ENCODE results near the gene RANBP10.

Gene RANBP10

GRCh38 chr16:67677712-67678111 is 128.6 kb downstream of the RANBP10 start:
- DNase-seq (no peak), ATAC-seq (replicated peaks) (no peak)
- Mint-ChIP-seq H3K9me3 (no peaks in the 10 kb centered on the region), H3K36me3 (ENCODE audit: insufficient read depth) (peaks cover 3% of the 10 kb centered on the region), H3K4me1 (ENCODE audit: low read depth in 2 of 2) (peaks cover 0 to 7% of the 10 kb centered on the region in 2 donors), H3K27me3 (no peaks in the 10 kb centered on the region), H3K27ac (no peak overlapping the region), H3K4me3 (no peak overlapping the region)

- DNase-seq = no peak
Observed at GRCh38 chr16:67676939-67677338, 129.4 kb downstream of the RANBP10 start.

DNA sequence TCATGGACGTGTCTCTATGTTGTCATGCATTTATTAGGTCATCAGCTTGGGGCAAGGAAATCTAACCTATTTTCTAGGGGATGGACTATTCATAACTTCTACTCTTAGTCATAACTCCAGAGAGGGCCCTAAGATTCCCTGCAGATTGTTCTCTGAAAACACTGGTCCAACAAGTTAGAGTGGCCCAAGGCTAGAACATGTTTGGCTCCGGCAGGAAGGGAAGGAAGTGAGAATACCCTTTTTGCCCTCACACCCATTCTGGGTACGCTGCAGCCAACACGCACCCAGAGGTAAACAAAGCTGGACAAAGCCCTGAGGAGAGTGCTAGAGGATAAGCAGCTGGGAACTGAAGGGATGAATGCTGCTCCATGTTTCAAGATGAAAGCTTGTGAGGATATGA is 129.8 kb downstream of the RANBP10 start:
- peaks cover 0 to 7% of the 10 kb centered on the region in 2 donors for H3K4me1 Mint-ChIP-seq (ENCODE audit: low read depth in 2 of 2)
- peaks cover 3% of the 10 kb centered on the region for H3K36me3 Mint-ChIP-seq (ENCODE audit: insufficient read depth)
- no peaks in the 10 kb centered on the region for H3K27me3 Mint-ChIP-seq
- no peaks in the 10 kb centered on the region for H3K9me3 Mint-ChIP-seq
- peak overlapping the region in 1 of 2 donors; percentile 60 for H3K27ac Mint-ChIP-seq
- ATAC-seq (replicated peaks) (no peak), DNase-seq (no peak)
- no peak overlapping the region for H3K4me3 Mint-ChIP-seq

More at GRCh38 chr16:67676939-67677338, 129.4 kb downstream of the RANBP10 start:
- no peak overlapping the region for H3K4me3 Mint-ChIP-seq
- peak overlapping the region in 1 of 2 donors; percentile 60 for H3K27ac Mint-ChIP-seq
- H3K36me3 Mint-ChIP-seq (ENCODE audit: insufficient read depth) = peaks cover 3% of the 10 kb centered on the region
- no peaks in the 10 kb centered on the region for H3K27me3 Mint-ChIP-seq
- peaks cover 0 to 7% of the 10 kb centered on the region in 2 donors for H3K4me1 Mint-ChIP-seq (ENCODE audit: low read depth in 2 of 2)
- no peaks in the 10 kb centered on the region for H3K9me3 Mint-ChIP-seq
- no peak for ATAC-seq (replicated peaks)

DNA sequence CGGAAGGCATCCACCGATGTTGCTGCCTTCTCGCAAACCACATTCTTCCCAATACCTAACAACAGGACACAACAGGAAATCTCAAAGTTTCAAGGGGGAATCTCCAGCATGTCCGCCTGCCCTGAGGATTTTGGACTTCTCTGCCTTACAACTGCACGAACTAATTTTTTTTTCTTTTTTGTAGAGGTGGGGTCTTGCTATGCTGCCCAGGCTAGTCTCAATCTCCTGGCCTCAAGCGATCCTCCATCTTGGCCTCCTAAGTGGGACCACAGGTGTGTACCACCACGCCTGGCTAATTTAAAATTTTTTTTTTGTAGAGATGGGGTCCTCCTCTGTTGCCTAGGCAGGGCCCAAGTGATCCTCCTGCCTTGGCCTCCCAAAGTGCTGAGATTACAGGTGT is 130.4 kb downstream of the RANBP10 start:
- DNase-seq (no peak), ATAC-seq (replicated peaks) (no peak)
- H3K9me3 Mint-ChIP-seq = no peaks in the 10 kb centered on the region
- H3K4me3 Mint-ChIP-seq = no peak overlapping the region
- peak overlapping the region in 1 of 2 donors; percentile 60 for H3K27ac Mint-ChIP-seq
- H3K27me3 Mint-ChIP-seq = no peaks in the 10 kb centered on the region
- H3K4me1 Mint-ChIP-seq (ENCODE audit: low read depth in 2 of 2) = peaks cover 0 to 7% of the 10 kb centered on the region in 2 donors
- H3K36me3 Mint-ChIP-seq (ENCODE audit: insufficient read depth) = peaks cover 3% of the 10 kb centered on the region

DNA sequence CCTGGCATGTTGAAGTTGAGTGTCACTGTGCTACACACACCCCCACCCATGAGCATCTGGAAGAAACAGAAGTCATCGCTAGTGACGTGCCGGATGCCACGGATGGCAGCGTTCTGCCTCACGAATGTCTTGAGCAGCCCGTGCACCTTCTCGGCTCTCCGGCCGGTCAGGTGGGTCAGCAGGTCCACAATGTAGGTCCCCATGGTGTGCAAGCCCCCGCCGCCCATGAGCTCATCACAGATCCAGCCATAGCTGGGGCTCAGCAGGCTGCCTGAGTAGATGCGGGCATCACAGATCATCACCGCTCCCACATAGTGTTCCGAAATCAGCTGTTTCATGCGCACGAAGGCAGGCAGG is 130.8 kb downstream of the RANBP10 start:
- Mint-ChIP-seq H3K9me3 (no peaks in the 10 kb centered on the region), H3K27me3 (no peaks in the 10 kb centered on the region), H3K36me3 (ENCODE audit: insufficient read depth) (peaks cover 3% of the 10 kb centered on the region), H3K27ac (peak overlapping the region in 1 of 2 donors; percentile 60), H3K4me3 (no peak overlapping the region), H3K4me1 (ENCODE audit: low read depth in 2 of 2) (peaks cover 0 to 7% of the 10 kb centered on the region in 2 donors)
- ATAC-seq (replicated peaks) (no peak), DNase-seq (no peak)

GRCh38 chr16:67674851-67675578 is 131.3 kb downstream of the RANBP10 start:
- no peaks in the 10 kb centered on the region for H3K36me3 Mint-ChIP-seq (ENCODE audit: insufficient read depth)
- no peak for DNase-seq
- no peaks in the 10 kb centered on the region for H3K9me3 Mint-ChIP-seq
- H3K27me3 Mint-ChIP-seq = no peaks in the 10 kb centered on the region
- H3K4me1 Mint-ChIP-seq (ENCODE audit: low read depth in 2 of 2) = peaks cover 0 to 7% of the 10 kb centered on the region in 2 donors
- no peak for ATAC-seq (replicated peaks)
- no peak overlapping the region for H3K4me3 Mint-ChIP-seq
- peak overlapping the region in 1 of 2 donors; percentile 80 for H3K27ac Mint-ChIP-seq

DNA sequence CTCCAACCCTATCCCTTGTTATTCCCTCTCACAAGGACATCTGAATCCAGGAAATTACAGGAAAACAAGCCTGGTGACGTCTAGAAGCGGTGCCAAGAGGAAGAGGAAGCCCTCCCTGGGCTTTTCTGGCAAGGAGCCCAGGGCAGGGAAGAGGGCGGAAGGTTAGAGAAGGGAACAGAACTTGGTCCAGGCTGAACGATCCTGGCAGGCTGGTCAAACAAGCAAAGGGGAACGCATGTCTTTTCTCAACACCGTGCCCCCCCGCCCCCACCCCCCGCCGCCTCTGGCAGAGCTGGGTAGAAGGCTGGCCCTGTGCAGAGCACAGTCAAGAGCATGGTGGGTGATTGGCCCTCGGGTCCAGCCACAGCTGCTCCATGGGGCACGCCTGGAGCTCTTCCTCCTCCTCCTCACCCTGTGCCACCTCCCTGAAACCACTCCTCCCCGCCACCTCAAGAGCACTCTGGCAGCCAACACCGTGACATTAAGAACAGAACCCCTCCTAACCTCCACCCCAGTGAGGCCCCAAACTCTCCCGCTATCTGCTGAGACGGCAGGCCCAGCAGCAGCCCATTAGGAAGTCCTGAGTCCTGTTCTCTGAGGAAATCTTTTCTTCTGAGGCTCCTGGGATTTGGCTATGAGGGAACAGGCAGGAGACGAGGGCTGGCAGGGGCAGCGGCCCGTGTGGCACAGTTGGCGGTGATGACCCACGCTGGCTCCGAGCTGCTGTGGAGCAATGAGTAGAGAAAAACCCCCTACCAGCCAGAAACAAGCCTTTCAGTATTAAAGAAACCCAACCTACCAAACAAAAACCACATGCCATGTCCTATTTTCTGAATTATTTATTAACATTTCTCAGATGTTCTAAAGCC is 132.4 kb downstream of the RANBP10 start:
- Mint-ChIP-seq H3K36me3 (ENCODE audit: insufficient read depth) (no peaks in the 10 kb centered on the region), H3K4me1 (ENCODE audit: low read depth in 2 of 2) (peaks cover 0 to 7% of the 10 kb centered on the region in 2 donors), H3K4me3 (no peak overlapping the region), H3K27me3 (no peaks in the 10 kb centered on the region), H3K27ac (peak overlapping the region in 1 of 2 donors; percentile 80), H3K9me3 (no peaks in the 10 kb centered on the region)
- no peak for DNase-seq
- ATAC-seq (replicated peaks) = no peak
